SU-DHL-6 (cell line): ENCODE measurements around the gene PLAU.

Experiments used
- EZH2phosphoT487 ChIP-seq: fragments of 200-600 bp; sonication (generic), shearing (Covaris generic); conservative IDR thresholded peaks from 2 replicates; pipeline ENCODE4 v1.6.1; 2018; ENCODE audit warnings: mild to moderate bottlenecking, antibody characterized with exemption, low read length, moderate library complexity, mixed read lengths
- TF ChIP-seq, protein P1 (sequence below): fragments of 200-600 bp; sonication (generic); IDR thresholded peaks from one replicate; pipeline ENCODE4 v1.5.1; 2017; ENCODE audit warnings: antibody characterized with exemption, mild to moderate bottlenecking, low read length, moderate library complexity; ENCODE audit not compliant: insufficient read depth, poor library complexity, severe bottlenecking

DNA sequence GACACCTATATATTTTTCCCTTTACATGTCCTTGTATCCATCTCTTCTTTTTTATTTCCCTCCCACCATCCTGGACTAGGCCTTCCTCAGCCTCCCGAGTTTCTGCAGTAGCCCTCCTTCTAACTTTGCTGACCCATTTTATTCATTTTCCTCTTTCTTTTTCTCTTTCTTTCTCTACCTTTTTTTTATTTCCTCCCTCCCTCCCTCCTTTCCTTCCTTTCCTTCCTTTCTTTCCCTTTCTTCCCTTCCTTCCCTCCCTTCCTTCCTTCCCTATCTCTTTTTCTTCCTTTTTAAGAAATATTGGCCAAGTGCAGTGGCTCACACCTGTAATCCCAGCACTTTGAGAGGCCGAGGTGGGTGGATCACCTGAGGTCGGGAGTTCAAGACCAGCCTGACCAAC, 26.9 kb upstream of the PLAU start:
- TF ChIP-seq, protein P1, sequence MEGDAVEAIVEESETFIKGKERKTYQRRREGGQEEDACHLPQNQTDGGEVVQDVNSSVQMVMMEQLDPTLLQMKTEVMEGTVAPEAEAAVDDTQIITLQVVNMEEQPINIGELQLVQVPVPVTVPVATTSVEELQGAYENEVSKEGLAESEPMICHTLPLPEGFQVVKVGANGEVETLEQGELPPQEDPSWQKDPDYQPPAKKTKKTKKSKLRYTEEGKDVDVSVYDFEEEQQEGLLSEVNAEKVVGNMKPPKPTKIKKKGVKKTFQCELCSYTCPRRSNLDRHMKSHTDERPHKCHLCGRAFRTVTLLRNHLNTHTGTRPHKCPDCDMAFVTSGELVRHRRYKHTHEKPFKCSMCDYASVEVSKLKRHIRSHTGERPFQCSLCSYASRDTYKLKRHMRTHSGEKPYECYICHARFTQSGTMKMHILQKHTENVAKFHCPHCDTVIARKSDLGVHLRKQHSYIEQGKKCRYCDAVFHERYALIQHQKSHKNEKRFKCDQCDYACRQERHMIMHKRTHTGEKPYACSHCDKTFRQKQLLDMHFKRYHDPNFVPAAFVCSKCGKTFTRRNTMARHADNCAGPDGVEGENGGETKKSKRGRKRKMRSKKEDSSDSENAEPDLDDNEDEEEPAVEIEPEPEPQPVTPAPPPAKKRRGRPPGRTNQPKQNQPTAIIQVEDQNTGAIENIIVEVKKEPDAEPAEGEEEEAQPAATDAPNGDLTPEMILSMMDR, result no peak
- no peak for TF ChIP-seq EZH2phosphoT487
